Measurements from ENCODE around the gene ZGPAT. TPM values are rescaled to one million over a fixed set of nuclear protein-coding genes. Genes with fewer than 3 reads are reported as not detected.

ZGPAT gene
- total and polyA plus RNA-seq, 2 of the 13 experiments (the other 11 are each of a cell fraction or from before 2014, with no cell fraction given): 23.0 to 41.9 TPM

- TF ChIP-seq ZNF746 (CRISPR knock-in tag; IDR thresholded peaks at IDR 0.05) (peak; percentile 30; the same call in 1 of the 2 replicates), ZNF766 (CRISPR knock-in tag; IDR thresholded peaks at IDR 0.05; ENCODE audit: borderline replicate concordance) (0 out of 2 replicates have a peak, but pooled peaks have one; percentile 29), NRL (CRISPR knock-in tag; IDR thresholded peaks at IDR 0.05; ENCODE audit: borderline replicate concordance) (0 out of 2 replicates have a peak, but pooled peaks have one; percentile 20), ZNF235 (CRISPR knock-in tag; IDR thresholded peaks at IDR 0.05; ENCODE audit: borderline replicate concordance) (peak; percentile 66; the same call in 1 of the 2 replicates), AKAP8 (CRISPR knock-in tag; IDR thresholded peaks at IDR 0.05) (peak; percentile 16), ZNF547 (CRISPR knock-in tag; IDR thresholded peaks at IDR 0.05) (0 out of 2 replicates have a peak, but pooled peaks have one; percentile 29), U2AF1 (optimal IDR thresholded peaks at IDR 0.05; ENCODE audit: low read depth, low read length) (peak; percentile 27)
Observed at GRCh38 chr20:63698739-63699465, 8.9 kb upstream of the ZGPAT start (continued).

DNA sequence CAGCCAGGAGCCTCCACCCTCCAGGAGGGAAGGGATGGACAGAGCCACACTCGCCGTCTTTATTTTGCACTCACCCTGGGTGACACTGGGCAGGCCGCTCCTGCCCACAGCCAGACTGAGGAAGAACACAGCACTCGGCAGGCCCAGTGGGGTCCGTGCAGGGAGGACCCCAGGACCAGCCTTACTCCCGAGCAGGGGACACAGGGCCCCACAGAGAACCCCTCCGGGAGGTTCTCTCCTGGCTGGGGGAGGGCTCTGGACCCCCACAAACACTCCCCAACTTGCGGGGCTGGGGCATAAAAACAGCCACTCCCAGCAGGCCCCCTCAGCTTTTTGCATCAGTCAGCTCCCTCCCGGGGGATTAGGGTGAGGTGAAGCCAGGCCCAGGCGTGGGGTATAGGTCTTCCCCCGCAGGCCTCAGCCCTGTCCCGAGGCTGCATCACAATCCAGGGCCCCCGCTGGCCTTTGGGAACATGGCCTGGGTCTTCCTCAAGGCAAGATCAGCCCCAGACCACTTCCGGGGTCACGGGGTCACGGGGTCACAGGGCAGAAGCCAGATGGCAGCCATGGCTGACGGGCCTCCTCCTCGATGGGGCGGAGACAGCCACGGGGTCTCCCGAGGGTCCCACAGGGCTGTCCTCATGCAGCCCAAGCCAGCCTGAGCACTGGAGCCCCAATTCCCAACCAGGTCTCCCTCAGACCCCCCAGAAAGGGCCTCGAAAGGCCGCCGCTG is 8.2 kb upstream of the ZGPAT start:
- H3K27ac ChIP-seq (ENCODE audit: extremely low read length, insufficient read depth, low read length): no peak overlapping the region
- CTCF ChIA-PET (ENCODE audit: low intra/inter-chr PET ratio, low total read pairs): no interaction called here
- TF ChIP-seq ZNF816 (CRISPR knock-in tag; IDR thresholded peaks at IDR 0.05; ENCODE audit: borderline replicate concordance) (no peak), NFATC3 (CRISPR knock-in tag; IDR thresholded peaks at IDR 0.05) (0 out of 2 replicates have a peak, but pooled peaks have one; percentile 40), NCOA1 (CRISPR knock-in tag; IDR thresholded peaks at IDR 0.05) (no peak), MEIS1 (CRISPR knock-in tag; IDR thresholded peaks at IDR 0.05; ENCODE audit: borderline replicate concordance) (no peak), ZNF597 (CRISPR knock-in tag; IDR thresholded peaks at IDR 0.05) (no peak), GABPB1 (CRISPR knock-in tag; IDR thresholded peaks at IDR 0.05) (peak; percentile 63; the same call in 1 of the 2 replicates), SP2 (CRISPR knock-in tag; IDR thresholded peaks at IDR 0.05) (0 out of 2 replicates have a peak, but pooled peaks have one; percentile 22), RBM22 (optimal IDR thresholded peaks at IDR 0.05; ENCODE audit: low read length) (peak; percentile 52), RFXAP (CRISPR knock-in tag; IDR thresholded peaks at IDR 0.05; ENCODE audit: borderline replicate concordance) (no peak), HIVEP1 (CRISPR knock-in tag; IDR thresholded peaks at IDR 0.05) (0 out of 2 replicates have a peak, but pooled peaks have one; percentile 27), ZNF792 (CRISPR knock-in tag; IDR thresholded peaks at IDR 0.05) (no peak)
- TF ChIP-seq, protein P1, sequence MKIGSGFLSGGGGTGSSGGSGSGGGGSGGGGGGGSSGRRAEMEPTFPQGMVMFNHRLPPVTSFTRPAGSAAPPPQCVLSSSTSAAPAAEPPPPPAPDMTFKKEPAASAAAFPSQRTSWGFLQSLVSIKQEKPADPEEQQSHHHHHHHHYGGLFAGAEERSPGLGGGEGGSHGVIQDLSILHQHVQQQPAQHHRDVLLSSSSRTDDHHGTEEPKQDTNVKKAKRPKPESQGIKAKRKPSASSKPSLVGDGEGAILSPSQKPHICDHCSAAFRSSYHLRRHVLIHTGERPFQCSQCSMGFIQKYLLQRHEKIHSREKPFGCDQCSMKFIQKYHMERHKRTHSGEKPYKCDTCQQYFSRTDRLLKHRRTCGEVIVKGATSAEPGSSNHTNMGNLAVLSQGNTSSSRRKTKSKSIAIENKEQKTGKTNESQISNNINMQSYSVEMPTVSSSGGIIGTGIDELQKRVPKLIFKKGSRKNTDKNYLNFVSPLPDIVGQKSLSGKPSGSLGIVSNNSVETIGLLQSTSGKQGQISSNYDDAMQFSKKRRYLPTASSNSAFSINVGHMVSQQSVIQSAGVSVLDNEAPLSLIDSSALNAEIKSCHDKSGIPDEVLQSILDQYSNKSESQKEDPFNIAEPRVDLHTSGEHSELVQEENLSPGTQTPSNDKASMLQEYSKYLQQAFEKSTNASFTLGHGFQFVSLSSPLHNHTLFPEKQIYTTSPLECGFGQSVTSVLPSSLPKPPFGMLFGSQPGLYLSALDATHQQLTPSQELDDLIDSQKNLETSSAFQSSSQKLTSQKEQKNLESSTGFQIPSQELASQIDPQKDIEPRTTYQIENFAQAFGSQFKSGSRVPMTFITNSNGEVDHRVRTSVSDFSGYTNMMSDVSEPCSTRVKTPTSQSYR (CRISPR knock-in tag; IDR thresholded peaks at IDR 0.05; ENCODE audit: borderline replicate concordance): no peak

More for the DNA sequence above, 8.2 kb upstream of the ZGPAT start:
- in situ Hi-C loops (cut with HindIII; ENCODE audit: extremely low pct_ligation_motif_present, low pct_unique_long_range_greater_than_20kb): loop anchor here (10.0 kb wide), 1 partner anchor 85 kb away; no protein-coding TSS in a partner anchor
- WGBS (ENCODE audit: low lambda C conversion rate): 95% methylated on average over 19 of the region's 24 CpGs
- H3K4me2 ChIP-seq (ENCODE audit: low read depth, low read length): no peak overlapping the region
- peaks cover 4% of the 10 kb centered on the region; the same call in 1 of the 2 replicates for H4K20me1 ChIP-seq (ENCODE audit: insufficient read depth, low read length)
- BruUV-seq (replicated peaks): TSS peak; percentile 35
- H3K9ac ChIP-seq (ENCODE audit: insufficient read depth, low read depth, low read length): no peak overlapping the region
- POLR2A ChIA-PET: no interaction called here
- peaks cover 21% of the 10 kb centered on the region for H3K4me1 ChIP-seq (ENCODE audit: insufficient read depth, low read length)
- FAIRE-seq (no peak), DNase-seq (ENCODE audit: low spot score) (no peak), ATAC-seq (no peak)
- intact Hi-C loops (cut with micrococcal nuclease; ENCODE audit: unreplicated experiment): no loop called here
- H3K79me2 ChIP-seq (ENCODE audit: insufficient read depth, low read length): no peaks in the 10 kb centered on the region
- no peak overlapping the region for H2AFZ ChIP-seq (ENCODE audit: low read length)
- H3K36me3 ChIP-seq (replicated peaks in 1 of 2; ENCODE audit: control insufficient read depth in 1 of 2, insufficient read depth in 2 of 2, low read length in 2 of 2): peaks cover 4 to 12% of the 10 kb centered on the region in 2 experiments
- no peak overlapping the region for H3K4me3 ChIP-seq (replicated peaks in 1 of 3; ENCODE audit: insufficient read depth in 1 of 3, low read depth in 2 of 3, low read length in 3 of 3)
- no peaks in the 10 kb centered on the region for H3K27me3 ChIP-seq (ENCODE audit: control insufficient read depth in 1 of 2, insufficient read depth in 2 of 2, low read length in 2 of 2)
- H3K9me3 ChIP-seq (ENCODE audit: low read length): no peaks in the 10 kb centered on the region
